RPMI7951 (cell line): ENCODE measurements around the gene SCNN1A. TPM values are rescaled to one million over a fixed set of nuclear protein-coding genes. Genes with fewer than 3 reads are reported as not detected.
A peak's percentile ranks its signal among the peaks of the same experiment; 100 is the strongest.

Source experiments
- DNase-seq: peaks from one replicate; pipeline ENCODE4 v3.0.0-alpha.2; 2012; ENCODE audit warnings: low read depth
- total RNA-seq: library from RNA; depleted of rRNA; stranded (reverse); fragments of >200 nt; shearing (Covaris generic); gene quantifications from 2 replicates; pipeline ENCODE4 v1.2.3, GENCODE V29; 2014

SCNN1A gene
- total RNA-seq, 1 experiment from 2014 or later: not detected

DNA sequence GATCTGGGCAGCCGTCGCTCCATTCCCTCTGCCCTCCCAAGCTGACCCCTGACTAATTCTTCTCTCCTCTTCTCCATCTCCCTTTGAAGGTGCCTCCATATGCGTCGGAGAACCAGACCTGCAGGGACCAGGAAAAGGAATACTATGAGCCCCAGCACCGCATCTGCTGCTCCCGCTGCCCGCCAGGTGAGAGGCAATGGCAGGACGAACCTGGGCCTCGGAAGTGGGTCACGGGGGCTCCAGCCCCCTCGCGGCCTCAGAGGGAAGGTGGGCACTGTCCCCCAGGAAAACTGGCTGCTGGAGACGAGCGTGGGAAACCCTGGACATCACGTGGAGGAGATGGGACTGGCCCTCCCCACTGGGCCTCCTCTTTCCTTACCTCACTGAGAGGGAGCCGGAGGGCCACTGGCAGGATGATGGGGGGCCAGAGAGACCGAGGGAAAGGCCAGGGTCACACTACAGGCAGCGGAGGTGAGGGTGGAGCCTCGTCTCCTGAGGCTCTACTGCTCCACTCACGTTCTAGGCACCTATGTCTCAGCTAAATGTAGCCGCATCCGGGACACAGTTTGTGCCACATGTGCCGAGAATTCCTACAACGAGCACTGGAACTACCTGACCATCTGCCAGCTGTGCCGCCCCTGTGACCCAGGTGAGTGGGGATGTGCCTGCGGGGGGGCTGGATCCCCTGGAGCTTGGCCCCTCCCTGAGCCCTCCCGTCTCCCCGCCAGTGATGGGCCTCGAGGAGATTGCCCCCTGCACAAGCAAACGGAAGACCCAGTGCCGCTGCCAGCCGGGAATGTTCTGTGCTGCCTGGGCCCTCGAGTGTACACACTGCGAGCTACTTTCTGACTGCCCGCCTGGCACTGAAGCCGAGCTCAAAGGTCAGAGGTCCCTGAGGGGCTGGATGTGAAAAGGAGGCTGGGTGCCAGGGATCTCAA is 9.4 kb upstream of the SCNN1A start:
- peak; percentile 9 for DNase-seq

DNA sequence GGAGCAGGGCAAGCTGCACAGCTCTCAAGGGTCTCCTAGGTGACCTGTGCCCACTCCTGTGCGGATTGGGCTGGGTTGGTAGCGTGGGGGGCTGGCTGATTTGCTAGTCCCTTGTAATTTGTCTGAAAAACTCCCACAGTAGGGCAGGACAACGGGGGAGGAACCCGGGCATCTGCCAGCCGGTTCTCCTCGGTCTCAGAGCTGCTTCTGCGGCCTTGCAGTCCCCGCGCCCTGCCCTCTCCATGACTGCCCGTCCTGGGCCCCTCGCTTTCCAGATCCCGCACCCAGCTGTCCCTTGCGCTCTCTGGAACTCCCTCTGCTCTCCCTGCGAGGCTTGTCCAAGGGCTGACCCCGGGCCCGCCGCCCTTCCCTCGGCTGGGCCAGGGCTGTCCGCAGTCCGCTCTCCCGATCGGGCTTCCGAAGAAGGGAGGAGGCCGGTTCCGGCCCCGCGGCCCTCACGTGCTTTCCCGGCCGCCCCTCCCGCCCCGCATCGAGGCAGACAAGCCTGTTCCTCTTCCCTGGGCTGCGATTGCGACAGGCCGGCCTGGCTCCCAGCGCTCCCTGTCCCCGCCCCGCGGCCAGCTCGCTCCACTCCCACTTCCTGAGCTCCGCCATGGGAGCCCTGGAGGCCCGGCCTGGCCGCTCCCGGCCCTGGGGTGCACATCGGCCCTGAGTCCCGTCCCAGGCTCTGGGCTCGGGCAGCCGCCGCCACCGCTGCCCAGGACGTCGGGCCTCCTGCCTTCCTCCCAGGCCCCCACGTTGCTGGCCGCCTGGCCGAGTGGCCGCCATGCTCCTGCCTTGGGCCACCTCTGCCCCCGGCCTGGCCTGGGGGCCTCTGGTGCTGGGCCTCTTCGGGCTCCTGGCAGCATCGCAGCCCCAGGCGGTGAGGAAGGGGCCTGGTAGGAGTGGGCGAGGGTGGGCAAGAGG is 8.5 kb upstream of the SCNN1A start, which contains the start of gene LTBR:
TSS of gene LTBR (plus strand) at position 591 of the 927 bp plus-strand sequence. CDS start at position 788, 197 bp downstream.
- DNase-seq: peak; percentile 91

DNA sequence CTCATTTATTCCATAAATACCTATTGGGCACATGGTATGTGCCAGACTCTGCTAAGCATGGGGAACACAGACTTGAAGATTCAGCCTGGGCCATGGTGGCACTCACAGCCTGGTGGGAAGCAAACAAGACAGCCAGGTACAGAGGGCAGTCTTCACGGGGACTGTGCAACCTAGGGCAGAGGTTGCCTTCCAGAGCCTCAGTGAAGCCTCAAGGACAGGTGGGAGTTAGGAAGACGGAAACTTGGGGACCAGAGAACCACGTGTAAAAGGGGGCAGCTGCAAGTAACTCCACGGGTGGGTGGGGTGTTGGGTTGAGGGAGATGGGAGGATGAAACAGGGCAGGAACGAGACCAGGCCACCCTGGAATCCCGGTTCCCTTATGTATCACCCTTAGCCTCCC is 7.6 kb upstream of the SCNN1A start:
- DNase-seq: no peak

- DNase-seq: no peak
Observed at GRCh38 chr12:6382371-6382770, 7.0 kb upstream of the SCNN1A start.

GRCh38 chr12:6380141-6381121 is 5.1 kb upstream of the SCNN1A start:
- no peak for DNase-seq

- DNase-seq: no peak
Observed at GRCh38 chr12:6378709-6379472, 3.5 kb upstream of the SCNN1A start.

- DNase-seq: no peak
Observed at GRCh38 chr12:6377667-6377994, 2.3 kb upstream of the SCNN1A start.

GRCh38 chr12:6376870-6377666 is 1.7 kb upstream of the SCNN1A start:
- no peak for DNase-seq

DNA sequence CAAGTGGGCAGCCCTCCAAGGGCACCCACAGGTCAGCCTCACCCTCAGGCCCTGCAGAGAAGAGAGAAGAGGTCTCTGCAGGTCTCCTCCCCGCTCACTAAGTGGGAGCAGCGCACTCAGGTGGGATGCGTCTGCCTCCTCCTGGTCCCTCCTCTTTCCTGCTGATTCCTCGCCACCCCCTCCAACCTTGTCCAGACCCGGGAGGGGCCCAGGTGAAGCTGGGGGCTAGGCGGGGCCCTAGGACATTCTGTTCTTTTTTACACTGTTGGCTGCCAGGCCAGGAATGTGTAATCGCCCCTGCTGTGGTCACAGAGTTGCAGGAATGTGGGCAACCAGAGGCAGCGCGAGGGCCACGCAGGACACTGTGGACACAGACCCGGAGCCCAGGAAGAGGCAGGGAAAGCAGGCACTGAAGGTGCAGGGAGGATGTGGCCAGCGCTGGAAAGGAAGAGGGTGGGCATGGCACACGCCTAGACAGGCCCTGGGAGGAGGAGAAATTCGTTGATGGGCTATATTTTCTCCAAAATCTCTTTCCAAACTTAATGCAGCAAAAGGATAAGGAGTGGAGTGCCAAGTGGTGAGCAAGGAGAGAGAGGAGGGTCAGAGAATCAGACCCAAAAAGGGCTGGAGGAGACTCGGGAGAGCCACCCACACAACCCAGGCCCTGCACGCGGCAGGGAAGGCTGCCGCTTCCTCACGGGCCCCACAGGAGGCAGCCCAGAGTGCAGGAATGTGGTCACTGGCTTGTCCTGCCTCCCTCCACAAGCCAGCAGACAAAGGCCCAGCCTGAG is 911 bp upstream of the SCNN1A start:
- peak; percentile 41 for DNase-seq

DNA sequence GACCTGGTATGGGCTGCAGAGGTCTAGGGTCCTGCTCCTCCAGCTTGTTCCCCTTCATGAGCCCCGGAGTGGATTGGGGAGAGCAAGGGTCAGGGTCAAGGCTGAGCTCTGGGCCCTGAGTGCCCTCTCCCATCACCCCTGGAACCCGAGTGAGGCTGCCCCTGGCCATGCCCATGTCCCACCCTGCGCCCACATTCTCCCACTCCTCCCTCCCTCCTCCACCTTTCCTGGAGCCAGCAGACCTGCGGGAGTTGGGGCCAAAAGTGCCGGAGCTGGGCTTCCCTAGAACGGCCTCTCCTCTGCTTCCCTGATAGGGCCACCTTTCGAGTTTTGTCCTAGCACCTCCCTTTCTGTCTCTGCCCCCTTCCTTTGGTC is 590 bp downstream of the SCNN1A start:
- no peak for DNase-seq

GRCh38 chr12:6374028-6374785 is 1.2 kb downstream of the SCNN1A start:
- no peak for DNase-seq

GRCh38 chr12:6373022-6373787 is 2.2 kb downstream of the SCNN1A start:
- DNase-seq: no peak

DNA sequence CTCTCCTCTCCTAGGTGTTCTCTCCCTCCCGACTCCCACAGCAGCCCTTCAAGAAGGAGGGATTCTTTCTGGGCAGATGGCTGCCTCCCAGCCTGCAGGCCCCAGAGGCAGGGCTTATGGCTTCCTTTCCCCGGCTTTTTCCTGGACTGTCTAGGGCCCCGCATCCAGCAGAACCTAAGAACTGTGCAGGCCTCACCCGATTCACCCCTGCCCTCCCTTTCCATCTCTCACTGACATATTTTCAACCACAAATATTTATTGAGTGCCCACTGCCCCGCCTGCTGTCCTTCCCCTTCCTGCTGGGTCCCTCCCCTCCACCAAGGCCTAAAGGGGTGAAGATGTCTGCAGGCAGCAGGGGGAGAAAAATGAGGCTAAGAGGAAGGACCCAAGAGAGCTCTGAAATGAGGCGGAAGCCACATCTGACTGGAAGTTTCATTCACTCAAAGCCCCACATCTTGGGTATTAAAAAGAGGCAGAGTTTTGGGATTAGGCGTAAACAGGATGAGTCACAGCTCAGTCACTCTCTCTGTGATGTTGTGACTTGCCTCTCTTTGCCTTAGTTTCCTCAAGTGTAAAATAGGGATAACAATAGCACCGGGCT is 2.9 kb downstream of the SCNN1A start:
- DNase-seq: peak; percentile 86

GRCh38 chr12:6370994-6371754 is 4.2 kb downstream of the SCNN1A start:
- no peak for DNase-seq

DNA sequence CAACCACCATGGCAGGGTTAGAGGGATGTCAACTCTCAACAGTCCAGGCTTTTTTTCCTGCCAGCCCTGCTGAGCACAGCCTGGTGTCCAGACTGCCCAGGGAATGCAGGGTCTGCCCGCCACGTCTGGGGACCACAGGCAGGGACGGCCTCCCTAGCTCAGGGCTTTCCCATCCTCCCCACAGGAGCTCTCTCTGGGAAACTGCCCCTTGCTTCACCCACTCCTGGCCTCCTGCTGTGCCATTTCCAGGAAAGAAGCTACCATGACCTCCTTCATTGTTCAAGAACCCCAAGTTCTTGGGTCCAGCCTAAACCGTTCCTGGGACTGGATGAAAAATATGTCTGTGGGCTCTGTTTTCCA is 4.8 kb downstream of the SCNN1A start:
- no peak for DNase-seq

DNA sequence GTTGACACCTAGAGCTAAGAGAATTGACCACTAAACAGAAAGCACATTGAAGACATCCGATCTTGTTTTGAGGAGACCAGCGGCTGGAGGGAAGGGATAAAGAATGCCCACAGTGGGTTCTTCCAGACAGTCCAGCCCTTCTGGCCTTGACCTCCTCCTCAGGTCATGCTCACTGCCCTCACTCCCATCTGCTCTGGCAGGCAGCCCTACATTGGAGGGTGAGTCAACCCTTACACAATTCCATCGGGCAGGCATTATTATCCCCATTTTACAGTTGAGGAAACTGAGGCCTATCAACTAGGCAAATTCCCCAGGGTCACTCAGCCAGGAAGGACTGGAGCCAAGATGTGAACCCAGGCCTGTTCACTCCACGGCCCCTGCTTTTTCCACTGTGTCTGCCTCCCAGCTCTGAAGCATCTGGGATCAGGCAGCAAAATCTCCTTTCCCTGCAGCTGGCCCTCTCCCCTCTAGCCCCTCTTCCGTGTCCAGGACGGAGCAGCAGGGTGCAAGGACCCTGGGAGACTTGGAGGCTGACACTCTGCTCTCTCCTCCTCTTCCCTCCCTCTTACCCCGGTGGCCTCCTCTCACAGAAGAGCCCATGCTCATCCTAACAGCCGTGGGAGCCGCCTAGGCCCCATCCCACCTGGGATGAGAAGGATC is 5.3 kb downstream of the SCNN1A start:
- DNase-seq: peak; percentile 40
